Stimulated activated naive CD8-positive, alpha-beta T cell treated with anti-CD3 and anti-CD28 coated beads, Interleukin-15, Interleukin-2, amounts not matched to agents 100 ng/mL and 50 ng/mL, for 24 hours (primary cell): ENCODE results near the gene RAB27A.
"Not testable (repeated sequence)": the region's sequence is repeated elsewhere in the genome, so short reads cannot be mapped to it uniquely, and the experiment has no call there.

ENCODE experiments used
- H3K27ac Mint-ChIP-seq: one replicate; pipeline ENCODE4 v1.8.0; 2021; ENCODE audit warnings: mild to moderate bottlenecking, mixed read lengths
- H3K27me3 Mint-ChIP-seq: one replicate; pipeline ENCODE4 v1.8.0; 2021; ENCODE audit warnings: mixed read lengths
- H3K36me3 Mint-ChIP-seq: one replicate; pipeline ENCODE4 v1.8.0; 2021; ENCODE audit warnings: low read depth, mixed read lengths
- H3K4me1 Mint-ChIP-seq: one replicate; pipeline ENCODE4 v1.8.0; 2021; ENCODE audit warnings: low read depth, mixed read lengths
- H3K4me3 Mint-ChIP-seq: one replicate; pipeline ENCODE4 v1.8.0; 2021; ENCODE audit warnings: mild to moderate bottlenecking, mixed read lengths
- H3K9me3 Mint-ChIP-seq: one replicate; pipeline ENCODE4 v1.8.0; 2021; ENCODE audit warnings: mixed read lengths

RAB27A gene

DNA sequence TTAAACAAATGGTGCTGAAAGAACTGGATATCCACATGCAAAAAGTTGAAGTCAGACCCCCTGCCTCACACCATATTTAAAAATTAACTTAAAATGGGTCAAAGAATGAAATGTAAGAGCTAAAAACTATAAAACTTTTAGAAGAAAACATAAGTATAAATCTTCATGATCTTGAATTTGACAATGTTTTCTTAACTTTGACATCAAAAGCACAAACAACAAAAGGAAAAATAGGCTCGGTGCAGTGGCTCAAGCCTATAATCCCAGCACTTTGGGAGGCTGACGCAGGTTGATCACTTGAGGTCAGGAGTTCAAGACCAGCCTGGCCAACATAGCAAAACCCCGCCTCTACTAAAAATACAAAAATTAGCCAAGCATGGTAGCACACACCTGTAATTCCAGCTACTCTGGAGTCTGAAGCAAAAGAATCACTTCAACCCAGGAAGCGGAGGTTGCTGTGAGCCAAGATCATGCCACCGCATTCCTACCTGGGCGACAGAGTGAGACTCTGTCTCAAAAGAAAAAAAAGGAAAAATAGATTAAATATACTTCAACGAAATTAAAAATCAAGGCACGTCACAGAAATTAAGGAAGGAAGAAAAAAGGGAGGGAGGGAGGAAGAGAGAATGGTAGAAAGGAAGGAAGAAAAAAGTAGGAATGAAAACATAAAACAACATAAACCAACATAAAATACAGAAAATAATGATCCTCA, 1.5 kb downstream of the RAB27A start:
- H3K36me3 Mint-ChIP-seq, result peaks cover 54% of the 10 kb centered on the region
- H3K27ac Mint-ChIP-seq, result peak overlapping the region; percentile 98
- peaks cover 63% of the 10 kb centered on the region for H3K4me1 Mint-ChIP-seq
- no peaks in the 10 kb centered on the region for H3K9me3 Mint-ChIP-seq
- peak overlapping the region; percentile 96 for H3K4me3 Mint-ChIP-seq
- H3K27me3 Mint-ChIP-seq, result no peaks in the 10 kb centered on the region

DNA sequence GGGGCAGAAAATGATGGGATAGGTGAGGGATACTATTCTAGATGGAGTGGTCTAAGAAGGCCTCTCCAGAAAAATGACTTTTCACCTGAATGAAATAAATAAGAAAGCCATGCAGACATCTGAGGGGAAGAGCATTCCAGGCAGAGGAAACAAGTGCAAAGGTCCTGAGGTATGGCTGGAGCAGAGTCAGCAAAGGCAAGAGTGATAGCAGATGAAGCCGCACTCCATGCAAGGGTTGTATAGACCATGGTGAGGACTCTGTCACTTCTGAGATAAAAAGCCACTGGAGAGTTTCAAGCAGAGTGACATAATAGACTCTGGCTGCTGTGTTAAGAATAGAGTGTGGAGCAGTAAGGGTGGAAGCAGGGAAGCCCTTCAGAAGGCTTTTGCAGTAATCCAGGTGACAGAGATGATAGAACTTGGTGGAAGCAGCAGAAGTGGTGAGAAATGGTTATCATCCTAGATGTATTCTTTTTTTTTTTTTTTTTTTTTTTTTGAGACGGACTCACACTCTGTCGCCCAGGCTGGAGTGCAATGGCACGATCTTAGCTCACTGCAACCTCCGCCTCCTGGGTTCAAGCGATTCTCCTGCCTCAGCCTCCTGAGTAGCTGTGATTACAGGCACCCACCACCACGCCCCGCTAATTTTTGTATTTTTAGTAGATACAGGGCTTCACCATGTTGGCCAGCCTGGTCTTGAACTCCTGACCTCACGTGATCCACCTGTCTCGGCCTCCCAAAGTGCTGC, 3.0 kb downstream of the RAB27A start:
- peaks cover 59% of the 10 kb centered on the region for H3K36me3 Mint-ChIP-seq
- peaks cover 78% of the 10 kb centered on the region for H3K4me1 Mint-ChIP-seq

DNA sequence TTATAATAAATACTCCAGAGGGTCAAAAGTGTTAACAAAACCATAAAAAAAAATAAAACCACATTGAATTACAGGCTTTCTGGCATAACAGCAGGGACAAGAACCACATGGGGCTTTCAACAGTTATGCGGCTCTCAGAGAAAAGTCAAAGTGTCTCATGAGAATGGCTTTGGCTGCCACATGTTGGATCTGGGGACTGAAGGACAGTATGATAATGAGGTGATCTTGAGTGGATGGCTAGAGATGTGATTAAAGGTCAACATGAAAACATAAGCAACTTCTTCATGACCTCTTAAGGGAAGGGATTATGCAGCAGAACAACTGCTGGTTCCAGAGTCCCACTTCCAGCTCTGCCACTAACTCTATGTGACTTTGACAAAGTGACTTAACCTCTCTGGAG, 5.2 kb downstream of the RAB27A start:
- H3K9me3 Mint-ChIP-seq, result no peaks in the 10 kb centered on the region
- H3K4me3 Mint-ChIP-seq, result peak overlapping the region; percentile 96

More for the DNA sequence above, 3.0 kb downstream of the RAB27A start:
- peak overlapping the region; percentile 96 for H3K4me3 Mint-ChIP-seq
- not testable (repeated sequence) for H3K27me3 Mint-ChIP-seq, H3K9me3 Mint-ChIP-seq
- peak overlapping the region; percentile 63 for H3K27ac Mint-ChIP-seq

DNA sequence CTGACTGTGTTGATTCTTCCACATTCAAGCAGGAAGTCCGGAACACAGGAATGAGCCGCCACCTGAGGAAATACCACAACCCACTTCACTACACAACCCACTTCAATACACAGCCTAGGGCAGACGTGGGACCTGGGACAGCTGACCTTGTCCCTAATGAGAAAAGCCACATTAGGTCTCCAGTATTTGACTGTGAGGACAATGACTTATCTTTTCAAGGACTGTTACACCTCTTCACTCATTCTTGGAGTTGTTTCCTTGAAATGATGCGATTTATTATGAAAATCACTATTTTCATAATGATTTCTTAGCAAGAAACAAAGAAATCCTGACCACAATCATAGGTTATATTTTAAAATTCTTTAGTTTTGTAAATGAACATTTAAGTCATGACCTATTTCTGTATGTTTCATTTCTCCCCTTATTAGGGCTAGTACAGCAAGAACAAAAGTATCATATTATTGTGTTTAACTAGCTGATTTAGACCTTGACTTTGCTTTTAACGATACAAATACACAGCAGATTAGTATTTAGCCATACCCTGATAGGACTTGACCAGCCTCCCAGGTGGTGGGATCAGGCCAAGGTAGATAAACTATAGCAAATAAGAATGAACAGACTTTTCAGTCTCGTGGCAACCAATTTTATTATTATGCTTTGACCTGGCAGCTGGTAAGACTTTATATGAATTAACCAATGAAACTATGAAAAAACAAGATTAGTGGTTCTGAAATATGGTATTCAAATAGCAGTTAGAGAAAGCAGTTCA, 6.0 kb downstream of the RAB27A start:
- Mint-ChIP-seq H3K27ac (peak overlapping the region; percentile 94), H3K9me3 (no peaks in the 10 kb centered on the region), H3K36me3 (peaks cover 70% of the 10 kb centered on the region), H3K4me3 (peak overlapping the region; percentile 70), H3K4me1 (peaks cover 99% of the 10 kb centered on the region), H3K27me3 (no peaks in the 10 kb centered on the region)

More for the DNA sequence above, 5.2 kb downstream of the RAB27A start:
- H3K27ac Mint-ChIP-seq, result peak overlapping the region; percentile 45
- peaks cover 94% of the 10 kb centered on the region for H3K4me1 Mint-ChIP-seq
- H3K27me3 Mint-ChIP-seq, result no peaks in the 10 kb centered on the region
- H3K36me3 Mint-ChIP-seq, result peaks cover 69% of the 10 kb centered on the region

DNA sequence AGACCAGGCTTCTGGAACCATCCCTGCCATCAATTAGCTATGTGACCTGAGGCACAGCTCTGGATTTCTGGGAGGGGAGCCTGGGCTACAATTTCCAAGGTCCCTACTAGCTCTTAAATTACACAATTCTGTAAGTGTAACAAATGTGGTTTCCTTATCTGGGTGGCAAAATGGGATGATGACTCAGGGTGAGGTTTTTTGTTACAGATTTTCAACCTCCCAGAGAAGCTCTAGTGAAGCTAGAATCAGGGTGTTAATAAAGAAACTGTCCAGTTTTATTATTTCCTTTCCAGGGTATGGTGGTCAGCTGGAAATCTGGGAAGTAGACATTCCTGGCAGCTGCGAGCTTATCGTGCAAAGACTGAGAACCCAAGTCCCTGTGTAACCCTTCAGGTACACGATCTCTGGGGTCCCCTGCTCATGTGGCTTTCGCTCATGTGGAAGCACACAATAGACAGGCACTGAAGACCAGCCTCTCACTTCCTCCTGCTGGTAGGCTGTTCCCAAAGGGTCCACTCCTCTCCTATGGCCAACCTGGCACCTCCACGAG, 7.3 kb downstream of the RAB27A start:
- H3K4me1 Mint-ChIP-seq, result peaks cover 99% of the 10 kb centered on the region
- peaks cover 68% of the 10 kb centered on the region for H3K36me3 Mint-ChIP-seq
- H3K9me3 Mint-ChIP-seq, result no peaks in the 10 kb centered on the region
- H3K4me3 Mint-ChIP-seq, result peak overlapping the region; percentile 70
- peak overlapping the region; percentile 94 for H3K27ac Mint-ChIP-seq
- H3K27me3 Mint-ChIP-seq, result no peaks in the 10 kb centered on the region

DNA sequence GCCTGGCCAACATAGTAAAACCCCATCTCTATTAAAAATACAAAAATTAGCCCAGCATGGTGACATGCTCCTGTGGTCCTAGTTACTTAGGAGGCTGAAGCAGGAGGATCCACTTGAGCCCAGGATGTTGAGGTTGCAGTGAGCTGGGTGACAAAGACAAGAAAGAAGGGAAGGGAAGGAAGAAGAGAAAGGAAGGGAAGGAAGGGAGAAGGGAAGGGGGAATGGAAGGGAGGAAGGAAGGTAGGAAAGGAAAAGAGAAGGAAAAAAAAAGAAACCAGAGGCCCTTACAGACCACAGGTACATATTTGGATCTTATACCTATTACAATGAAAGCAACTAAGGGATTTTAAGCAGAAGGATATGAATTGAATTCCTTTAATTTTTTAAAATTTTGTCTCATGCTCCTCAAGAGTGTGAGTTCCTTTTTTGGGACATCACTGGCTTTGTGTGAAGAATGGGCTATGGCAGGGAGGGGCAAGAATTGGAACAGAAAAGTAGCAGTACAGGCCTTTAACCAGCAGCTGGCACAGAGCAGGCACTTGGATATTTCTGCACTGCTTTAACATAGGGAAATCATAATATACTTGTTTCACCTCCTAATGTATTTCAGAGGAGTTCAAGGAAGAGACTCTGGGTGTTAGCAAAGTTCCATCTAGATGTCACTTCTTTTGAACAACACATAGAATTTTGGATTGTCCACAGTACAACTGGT, 7.9 kb downstream of the RAB27A start:
- Mint-ChIP-seq H3K27ac (peak overlapping the region; percentile 94), H3K4me3 (peak overlapping the region; percentile 70), H3K27me3 (no peaks in the 10 kb centered on the region), H3K36me3 (peaks cover 64% of the 10 kb centered on the region), H3K9me3 (no peaks in the 10 kb centered on the region), H3K4me1 (peaks cover 100% of the 10 kb centered on the region)

DNA sequence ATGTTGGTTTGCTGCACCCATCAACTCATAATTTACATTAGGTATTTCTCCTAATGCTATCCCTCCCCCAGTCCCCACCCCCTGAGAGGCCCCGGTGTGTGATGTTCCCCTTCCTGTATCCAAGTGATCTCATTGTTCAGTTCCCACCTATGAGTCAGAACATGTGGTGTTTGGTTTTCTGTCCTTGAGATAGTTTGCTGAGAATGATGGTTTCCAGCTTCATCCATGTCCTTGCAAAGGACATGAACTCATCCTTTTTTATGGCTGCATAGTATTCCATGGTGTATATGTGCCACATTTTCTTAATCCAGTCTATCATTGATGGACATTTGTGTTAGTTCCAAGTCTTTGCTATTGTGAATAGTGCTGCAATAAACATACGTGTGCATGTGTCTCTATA, 9.0 kb downstream of the RAB27A start:
- Mint-ChIP-seq H3K4me3 (peak overlapping the region; percentile 65), H3K36me3 (peaks cover 57% of the 10 kb centered on the region), H3K4me1 (peaks cover 100% of the 10 kb centered on the region), H3K27ac (peak overlapping the region; percentile 91)
- not testable (repeated sequence) for H3K9me3 Mint-ChIP-seq, H3K27me3 Mint-ChIP-seq

DNA sequence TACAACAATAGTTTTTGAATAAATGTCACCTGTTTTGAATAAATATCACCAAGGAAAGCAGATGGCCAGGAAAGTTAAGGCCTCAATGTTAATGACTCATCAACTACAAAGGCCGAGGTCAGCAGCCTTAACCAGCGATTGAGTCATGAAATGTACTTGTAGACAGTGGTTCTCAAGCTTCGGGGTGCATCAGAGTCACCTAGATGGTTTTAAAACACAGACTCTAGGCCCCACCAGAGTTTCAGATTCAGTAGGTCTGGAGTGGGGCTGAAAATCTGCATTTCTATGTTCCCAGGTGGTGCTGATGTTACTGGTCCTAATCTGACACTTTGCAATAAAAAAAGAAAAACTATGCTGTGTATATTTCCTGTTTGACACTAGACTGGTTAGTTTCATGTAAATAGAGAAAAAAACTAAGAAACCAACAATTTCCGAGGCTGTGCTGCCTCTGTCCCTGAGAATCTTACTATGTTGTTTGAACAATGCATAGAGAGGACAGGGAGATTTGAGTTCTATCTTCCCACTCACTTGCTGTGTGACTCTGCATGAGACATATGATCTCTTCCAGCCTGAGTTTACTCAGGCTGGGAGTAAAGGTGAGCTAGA, 9.8 kb downstream of the RAB27A start:
- H3K4me3 Mint-ChIP-seq, result peak overlapping the region; percentile 69
- peaks cover 100% of the 10 kb centered on the region for H3K4me1 Mint-ChIP-seq
- H3K36me3 Mint-ChIP-seq, result peaks cover 57% of the 10 kb centered on the region
- peak overlapping the region; percentile 92 for H3K27ac Mint-ChIP-seq
- H3K9me3 Mint-ChIP-seq, result no peaks in the 10 kb centered on the region
- no peaks in the 10 kb centered on the region for H3K27me3 Mint-ChIP-seq

DNA sequence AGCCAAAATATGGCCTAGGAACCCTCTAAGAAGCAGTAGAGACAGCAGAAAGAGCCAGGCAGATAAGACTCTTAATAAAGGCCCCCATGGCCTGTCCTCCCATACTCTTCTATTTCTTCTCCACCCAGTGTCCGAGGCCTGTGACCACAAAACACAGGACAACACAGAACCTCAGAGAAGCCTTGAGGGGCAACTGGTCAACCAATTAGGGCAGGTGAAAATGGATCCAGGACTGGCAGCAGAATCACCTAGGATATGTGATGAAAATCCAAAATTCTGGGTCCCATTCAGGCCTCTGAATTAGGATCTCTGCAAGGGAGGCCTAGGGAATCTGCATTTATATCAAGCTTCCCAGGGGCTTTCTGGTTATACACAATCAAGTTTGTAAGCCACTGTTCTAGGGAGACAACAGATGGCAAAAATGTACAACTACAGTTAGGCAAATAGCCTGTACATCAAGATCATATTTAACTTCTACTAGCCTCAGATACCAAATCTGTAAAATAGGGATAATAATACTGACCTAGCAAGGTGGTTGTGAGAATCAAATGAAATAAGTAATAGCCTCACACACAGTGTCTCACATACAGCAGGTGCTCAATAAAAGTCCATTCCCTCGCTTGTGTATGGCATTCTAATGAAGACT, 10.4 kb downstream of the RAB27A start:
- Mint-ChIP-seq H3K36me3 (peaks cover 52% of the 10 kb centered on the region), H3K9me3 (no peaks in the 10 kb centered on the region), H3K27me3 (no peaks in the 10 kb centered on the region), H3K27ac (peak overlapping the region; percentile 92), H3K4me3 (peak overlapping the region; percentile 69), H3K4me1 (peaks cover 95% of the 10 kb centered on the region)

DNA sequence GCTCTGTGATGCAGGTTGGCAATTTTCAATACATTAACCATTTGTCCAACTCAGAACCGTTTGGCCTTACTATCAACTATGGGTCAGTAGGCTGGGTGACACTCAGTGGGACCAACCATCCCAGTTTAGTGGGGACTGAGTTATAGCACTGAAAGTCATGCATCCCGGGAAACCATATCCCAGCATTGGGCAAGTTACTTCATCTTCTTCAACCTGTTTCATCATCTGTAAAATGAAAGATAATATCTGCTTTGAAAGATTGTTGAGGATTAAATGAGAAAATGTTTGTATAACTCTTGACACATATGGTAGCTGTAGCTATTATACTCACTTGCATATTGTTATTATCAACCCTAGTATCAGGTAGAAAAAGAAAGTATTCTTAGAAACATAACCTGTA, 11.9 kb downstream of the RAB27A start:
- H3K27ac Mint-ChIP-seq, result peak overlapping the region; percentile 92
- H3K4me1 Mint-ChIP-seq, result peaks cover 94% of the 10 kb centered on the region
- peaks cover 58% of the 10 kb centered on the region for H3K36me3 Mint-ChIP-seq
- H3K27me3 Mint-ChIP-seq, result no peaks in the 10 kb centered on the region
- H3K4me3 Mint-ChIP-seq, result peak overlapping the region; percentile 56
- H3K9me3 Mint-ChIP-seq, result no peaks in the 10 kb centered on the region

DNA sequence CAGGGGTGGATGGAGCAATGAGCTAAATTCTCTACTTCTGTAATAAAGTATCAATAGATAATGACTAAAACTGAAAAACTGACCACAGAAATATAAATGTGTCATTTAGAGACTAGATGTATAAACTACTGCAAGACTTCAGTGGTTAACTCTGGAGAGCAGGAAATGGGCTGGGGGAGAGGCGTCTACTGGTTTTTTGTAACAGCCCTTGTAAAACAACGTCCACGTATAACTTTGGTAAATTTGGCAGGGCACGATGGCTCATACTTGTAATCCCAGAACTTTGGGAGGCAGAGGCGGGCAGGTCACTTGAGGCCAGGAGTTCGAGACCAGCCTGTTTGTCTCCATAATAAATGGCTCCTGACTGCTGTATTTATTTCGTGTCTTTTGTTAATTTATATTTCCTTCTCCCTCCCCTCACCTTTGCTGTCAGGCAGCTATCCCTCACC, 12.5 kb downstream of the RAB27A start:
- H3K9me3 Mint-ChIP-seq, result no peaks in the 10 kb centered on the region
- H3K4me3 Mint-ChIP-seq, result peak overlapping the region; percentile 56
- peak overlapping the region; percentile 92 for H3K27ac Mint-ChIP-seq
- H3K4me1 Mint-ChIP-seq, result peaks cover 94% of the 10 kb centered on the region
- peaks cover 62% of the 10 kb centered on the region for H3K36me3 Mint-ChIP-seq
- no peaks in the 10 kb centered on the region for H3K27me3 Mint-ChIP-seq

DNA sequence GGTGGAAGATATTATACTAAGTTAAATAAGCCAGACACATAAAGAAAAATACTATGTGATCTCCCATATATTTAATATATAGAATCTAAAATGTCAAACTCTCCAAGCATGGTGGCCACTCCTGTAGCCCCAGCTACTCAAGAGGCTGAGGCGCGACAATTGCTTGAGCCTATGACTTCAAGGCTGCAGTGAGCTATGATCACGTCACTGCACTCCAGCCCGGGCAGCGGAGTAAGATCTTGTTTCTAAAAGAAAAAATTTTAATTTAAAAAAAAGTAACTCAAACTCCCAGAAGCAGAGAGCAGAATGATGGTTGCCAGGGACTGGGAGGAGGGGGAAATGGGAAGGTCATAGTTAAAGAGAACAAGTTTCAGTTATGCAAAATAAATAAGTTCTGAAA, 13.3 kb downstream of the RAB27A start:
- Mint-ChIP-seq H3K4me3 (peak overlapping the region; percentile 56), H3K27ac (peak overlapping the region; percentile 92), H3K9me3 (no peaks in the 10 kb centered on the region), H3K36me3 (peaks cover 61% of the 10 kb centered on the region), H3K4me1 (peaks cover 94% of the 10 kb centered on the region), H3K27me3 (no peaks in the 10 kb centered on the region)

DNA sequence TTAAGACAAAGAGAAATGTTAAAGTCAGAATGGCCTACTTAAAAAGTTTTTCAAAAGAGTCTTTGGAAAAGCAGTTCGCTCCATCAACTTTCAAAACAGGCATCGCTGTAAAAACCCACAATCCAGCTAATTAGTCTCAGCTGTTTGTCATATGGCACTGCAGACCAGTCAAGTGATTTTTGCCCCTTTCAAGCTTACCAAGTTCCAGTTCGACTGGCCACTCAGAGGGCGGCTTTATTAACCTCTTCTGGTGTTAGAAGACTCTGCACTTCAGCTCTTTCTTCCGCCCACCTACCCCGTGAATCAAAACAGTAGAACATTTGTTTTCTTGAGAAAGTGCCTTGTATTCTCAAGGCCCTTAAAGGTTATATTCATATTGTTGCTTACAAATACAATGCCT, 19.3 kb downstream of the RAB27A start:
- H3K9me3 Mint-ChIP-seq, result no peaks in the 10 kb centered on the region
- peak overlapping the region; percentile 85 for H3K27ac Mint-ChIP-seq
- peak overlapping the region; percentile 56 for H3K4me3 Mint-ChIP-seq
- no peaks in the 10 kb centered on the region for H3K27me3 Mint-ChIP-seq
- peaks cover 94% of the 10 kb centered on the region for H3K4me1 Mint-ChIP-seq
- peaks cover 78% of the 10 kb centered on the region for H3K36me3 Mint-ChIP-seq
